Activated CD8-positive, alpha-beta memory T cell treated with anti-CD3 and anti-CD28 coated beads, Interleukin-2, amount 50 U/mL, for 24 hours (primary cell): Measurements from ENCODE around the gene TFCP2.
A peak's percentile ranks its signal among the peaks of the same experiment; 100 is the strongest.

Source experiments
- DNase-seq: peaks from one replicate; pipeline ENCODE4 v3.0.0-alpha.2; 2020; ENCODE audit errors: extremely low read depth

Gene TFCP2

DNA sequence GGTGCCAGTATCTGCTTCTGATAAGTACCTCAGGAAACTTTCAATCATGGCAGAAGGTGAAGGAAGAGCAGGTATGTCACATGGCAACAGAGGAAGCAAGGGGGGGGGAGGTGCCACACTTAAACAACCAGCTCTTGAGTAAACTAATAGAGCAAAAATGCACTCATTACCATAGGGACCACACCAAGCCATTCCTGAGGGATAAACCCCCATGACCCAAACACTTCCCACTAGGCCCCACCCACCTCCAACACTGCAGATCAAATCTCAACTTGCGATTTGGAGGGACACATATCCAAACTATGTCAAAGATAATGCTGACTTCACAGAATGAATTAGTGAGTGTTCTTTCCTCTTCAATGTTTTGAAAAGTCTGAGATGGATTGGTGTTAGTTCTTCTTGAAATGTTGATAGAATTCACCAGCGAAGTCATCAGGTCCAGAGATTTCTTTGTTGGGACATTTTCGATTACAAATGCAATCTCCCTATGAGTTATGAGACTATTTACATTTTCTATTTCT lies 16.6 kb downstream of the TFCP2 start:
- no peak for DNase-seq

GRCh38 chr12:51152953-51153352 lies 20.0 kb downstream of the TFCP2 start:
- DNase-seq, result no peak

- DNase-seq, result no peak
Measured at GRCh38 chr12:51150777-51151176, 22.2 kb downstream of the TFCP2 start.

DNA sequence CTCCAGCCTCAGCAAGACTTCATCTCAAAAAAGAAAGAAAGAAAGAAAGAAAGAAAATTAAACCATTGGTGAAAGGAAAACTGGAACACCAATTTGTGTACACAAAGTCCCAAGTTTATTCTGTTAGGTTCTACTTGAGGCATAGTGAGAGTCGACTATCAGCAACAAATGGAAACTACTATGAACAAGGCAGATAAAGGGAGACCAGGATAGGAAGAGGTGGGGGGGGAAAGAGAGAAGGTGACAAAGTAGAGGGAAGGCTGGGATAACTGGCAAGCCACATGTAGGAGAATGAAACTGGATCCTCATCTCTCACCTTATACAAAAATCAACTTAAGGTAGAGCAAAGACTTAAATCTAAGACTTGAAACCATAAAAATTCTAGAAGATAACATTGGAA lies 25.6 kb downstream of the TFCP2 start:
- no peak for DNase-seq

GRCh38 chr12:51139292-51139844 lies 33.6 kb downstream of the TFCP2 start:
- no peak for DNase-seq

- DNase-seq, result no peak
Measured at GRCh38 chr12:51132693-51133092, 40.2 kb downstream of the TFCP2 start.

DNA sequence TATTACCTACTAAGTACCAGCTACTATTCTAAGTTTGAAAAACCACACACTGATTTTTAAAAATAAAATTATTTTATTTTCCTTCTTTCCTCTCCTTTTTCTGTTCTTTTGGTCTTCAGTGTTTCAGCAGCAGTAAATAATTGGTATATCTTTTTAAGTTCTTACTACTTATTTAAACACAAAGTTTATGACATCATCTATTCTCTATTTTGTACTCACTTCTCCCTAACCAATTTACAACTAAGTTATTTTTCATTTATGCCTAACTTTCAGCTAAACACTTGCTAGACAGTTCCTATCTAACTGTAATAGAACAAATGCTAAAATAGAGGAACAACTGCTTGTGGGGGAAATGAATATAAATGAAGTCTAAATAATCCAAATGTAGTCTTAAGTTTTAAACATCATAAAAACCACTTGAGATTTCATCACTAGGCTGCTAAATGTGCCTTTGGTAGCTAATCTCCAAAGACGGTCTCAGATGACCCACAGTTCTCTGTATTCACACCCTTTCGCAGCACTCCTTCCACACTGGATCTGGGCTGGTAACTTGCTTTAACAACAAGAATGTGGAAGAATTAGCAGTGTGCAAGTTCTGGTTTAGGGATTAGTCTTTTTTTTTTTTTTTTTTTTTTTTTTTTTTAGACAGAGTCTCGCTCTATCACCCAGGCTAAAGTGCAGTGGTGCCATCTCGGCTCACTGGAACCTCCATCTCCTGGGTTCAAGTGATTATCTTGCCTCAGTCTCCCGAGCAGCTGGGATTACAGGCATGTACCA lies 41.0 kb downstream of the TFCP2 start:
- DNase-seq, result no peak

DNA sequence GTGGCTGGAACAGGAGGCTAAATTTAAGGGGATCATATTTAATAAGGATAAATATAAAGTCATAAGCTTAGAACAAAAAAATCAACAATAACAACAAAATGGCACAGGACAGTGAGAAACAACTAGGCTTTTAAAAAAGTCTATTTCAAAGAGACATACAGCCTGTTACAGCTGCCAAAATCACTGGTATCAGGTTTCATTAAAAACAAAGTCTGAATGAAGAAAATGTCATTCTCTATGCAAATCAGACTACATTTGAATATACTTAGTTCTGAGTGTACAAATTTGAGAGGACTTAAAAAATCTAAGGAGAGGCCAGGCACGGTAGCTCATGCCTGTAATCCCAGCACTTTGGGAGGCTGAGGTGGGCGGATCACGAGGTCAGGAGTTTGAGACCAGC lies 44.0 kb downstream of the TFCP2 start:
- no peak for DNase-seq

DNA sequence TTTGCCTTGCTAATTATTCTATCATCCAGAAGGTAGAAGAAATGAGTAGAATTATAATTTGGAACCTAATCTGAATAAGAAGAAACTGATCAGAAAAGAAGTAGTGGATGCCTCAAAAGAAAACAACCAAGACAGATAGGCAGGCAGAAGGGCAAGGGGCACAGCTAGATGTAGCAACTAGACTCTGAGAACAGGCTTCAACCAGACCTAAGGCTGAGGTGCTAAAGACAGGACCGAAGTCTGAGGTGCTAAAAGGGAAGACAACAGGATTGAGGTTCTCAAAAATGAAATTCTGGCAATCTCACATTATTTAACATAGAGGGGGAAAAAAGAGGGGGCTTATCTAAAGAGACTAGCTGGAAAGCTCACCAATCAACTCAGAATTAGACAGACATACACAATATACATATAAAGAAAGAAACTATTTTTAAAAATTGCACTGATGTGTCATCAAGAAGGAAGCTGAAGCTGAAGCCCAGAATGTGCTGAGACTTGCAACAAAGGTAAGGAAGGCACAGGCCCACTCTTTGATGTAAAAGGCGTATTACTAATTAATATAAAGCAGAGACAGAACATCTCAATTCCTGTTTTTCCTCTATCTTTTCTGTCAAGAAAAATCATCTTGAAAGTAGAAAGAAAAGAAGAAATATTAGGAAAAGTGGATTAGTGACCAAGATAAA lies 45.7 kb downstream of the TFCP2 start:
- DNase-seq, result no peak

DNA sequence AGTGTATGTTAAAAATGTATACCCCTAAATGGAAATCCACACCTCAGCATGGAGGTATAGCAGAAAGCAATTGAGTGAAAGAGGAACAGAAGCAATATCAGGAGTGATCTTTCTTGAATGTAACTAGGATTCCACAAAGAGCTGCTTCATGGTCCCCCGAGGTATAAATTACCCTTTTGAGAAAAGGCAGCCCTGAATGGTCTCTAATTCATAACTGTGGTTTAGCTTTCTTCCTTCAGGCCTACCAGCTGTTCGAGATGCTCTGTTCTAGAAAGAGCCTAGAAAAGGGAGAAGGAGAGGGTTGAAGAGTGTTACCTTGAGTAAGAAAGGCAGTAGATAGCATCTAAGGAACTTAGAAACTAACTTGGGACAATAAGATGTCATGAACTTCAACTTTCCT lies 46.6 kb downstream of the TFCP2 start:
- no peak for DNase-seq

DNA sequence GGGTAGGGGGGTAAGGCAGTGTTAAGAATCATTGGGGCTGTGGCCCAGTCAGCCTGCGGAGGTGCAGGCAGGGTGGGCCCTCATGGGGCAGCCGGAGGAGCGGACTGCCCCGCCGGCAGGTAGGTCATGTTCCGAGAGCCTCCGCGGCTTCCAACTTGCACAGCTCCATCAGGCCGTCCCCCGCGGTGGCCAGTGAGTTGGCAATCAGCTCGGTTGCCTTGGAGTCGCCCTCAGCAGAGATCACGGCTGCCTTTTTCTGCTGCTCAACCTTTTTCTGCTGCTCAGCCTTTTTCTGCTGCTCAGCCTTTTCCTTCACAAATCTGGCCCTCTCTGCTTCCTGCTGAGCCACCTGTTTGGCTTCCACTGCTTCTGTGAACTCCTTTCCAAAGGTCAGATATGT lies 48.4 kb downstream of the TFCP2 start:
- no peak for DNase-seq

DNA sequence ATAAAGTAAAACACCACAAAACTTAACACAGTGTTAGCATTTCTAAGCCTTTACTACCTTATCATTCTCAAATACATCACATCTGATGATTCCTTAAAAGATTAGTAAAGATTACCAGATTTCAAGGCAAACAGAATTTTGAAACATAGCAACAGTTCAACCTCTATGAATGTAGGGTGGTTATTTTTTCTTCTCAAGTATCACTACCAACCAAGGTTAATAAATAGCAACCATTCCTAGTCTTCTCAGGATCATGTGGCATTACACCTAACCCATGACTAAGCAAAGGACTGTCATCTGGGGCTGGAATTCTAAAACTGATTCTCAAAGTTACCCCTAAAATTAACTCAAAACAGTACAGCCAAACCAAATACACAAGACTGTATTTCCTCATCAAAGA lies 50.1 kb downstream of the TFCP2 start:
- no peak for DNase-seq

DNA sequence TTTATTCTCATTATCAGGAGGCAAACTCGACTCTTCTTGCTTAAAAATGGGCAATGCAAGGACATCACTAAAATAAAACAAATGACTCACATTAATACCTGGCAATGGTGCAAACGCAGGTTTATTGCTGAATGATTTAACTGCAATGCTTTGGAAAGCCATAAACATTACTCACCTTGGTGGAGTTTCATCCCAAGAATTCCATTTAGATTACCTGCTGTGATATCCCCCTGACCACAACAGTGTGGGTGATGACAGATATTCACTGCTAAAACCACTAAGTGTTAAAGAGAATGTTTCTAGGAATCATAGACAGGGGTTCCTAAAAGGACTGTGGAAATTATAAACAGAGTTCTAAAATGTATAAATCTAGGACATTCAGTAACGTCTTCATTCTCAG lies 54.2 kb downstream of the TFCP2 start:
- no peak for DNase-seq

GRCh38 chr12:51115533-51115932 lies 57.4 kb downstream of the TFCP2 start:
- DNase-seq, result no peak

GRCh38 chr12:51108136-51108535 lies 64.8 kb downstream of the TFCP2 start:
- no peak for DNase-seq

- DNase-seq, result no peak
Measured at GRCh38 chr12:51103977-51104376, 69.0 kb downstream of the TFCP2 start.

- no peak for DNase-seq
Measured at GRCh38 chr12:51098611-51099010, 74.3 kb downstream of the TFCP2 start.

GRCh38 chr12:51090705-51091229 lies 82.2 kb downstream of the TFCP2 start:
- DNase-seq, result no peak

- DNase-seq, result no peak
Measured at GRCh38 chr12:51087818-51088217, 85.1 kb downstream of the TFCP2 start.

GRCh38 chr12:51086933-51087332 lies 86.0 kb downstream of the TFCP2 start:
- no peak for DNase-seq

- no peak for DNase-seq
Measured at GRCh38 chr12:51085757-51086156, 87.2 kb downstream of the TFCP2 start.

DNA sequence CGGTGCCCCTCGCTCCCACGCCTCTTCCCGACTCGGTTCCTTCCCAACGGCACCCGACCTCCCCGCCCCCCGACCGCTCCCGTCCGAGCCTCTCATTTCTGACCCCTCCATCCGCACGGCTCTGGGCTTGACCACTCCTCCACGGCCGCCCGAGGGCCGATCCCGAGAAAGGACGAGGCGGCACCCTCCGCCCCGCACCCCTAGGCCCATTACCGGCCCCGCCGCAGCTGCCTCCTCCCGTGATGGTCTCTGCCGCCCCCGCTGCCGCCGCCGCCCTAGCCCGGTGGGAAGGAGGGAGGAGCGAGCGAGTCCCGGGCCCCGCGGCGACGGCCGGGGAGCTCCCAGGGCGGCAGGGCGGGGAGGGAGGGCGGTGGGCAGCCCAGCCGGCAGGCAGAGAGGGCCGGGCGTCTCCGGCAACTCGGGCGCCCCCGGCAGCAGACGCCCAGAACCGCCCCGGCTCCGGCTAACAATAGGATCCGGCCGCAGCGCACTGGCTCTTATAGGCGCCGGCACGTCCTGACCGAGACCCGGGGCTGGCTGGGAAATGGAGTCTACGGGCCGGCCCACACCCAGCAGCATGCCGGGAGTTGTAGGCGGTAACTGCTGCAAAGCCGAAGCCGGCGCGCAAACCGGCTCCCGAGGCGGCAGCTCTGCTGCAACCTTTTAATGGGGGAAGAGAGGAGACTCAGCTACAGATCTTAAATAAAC lies 89.7 kb downstream of the TFCP2 start, which contains the start of gene CSRNP2:
Gene CSRNP2, minus strand, starts transcription at position 471 of the 708 bp plus-strand sequence. CDS start 7,035 bp downstream, outside the sequence.
- peak; percentile 82 for DNase-seq
